Central memory CD4-positive, alpha-beta T cell (primary cell): ENCODE measurements around the gene GRM8.
A peak's percentile ranks its signal among the peaks of the same experiment; 100 is the strongest.

Experiments used
- DNase-seq: peaks from one replicate; pipeline ENCODE4 v3.0.0; 2022

The GRM8 gene

DNA sequence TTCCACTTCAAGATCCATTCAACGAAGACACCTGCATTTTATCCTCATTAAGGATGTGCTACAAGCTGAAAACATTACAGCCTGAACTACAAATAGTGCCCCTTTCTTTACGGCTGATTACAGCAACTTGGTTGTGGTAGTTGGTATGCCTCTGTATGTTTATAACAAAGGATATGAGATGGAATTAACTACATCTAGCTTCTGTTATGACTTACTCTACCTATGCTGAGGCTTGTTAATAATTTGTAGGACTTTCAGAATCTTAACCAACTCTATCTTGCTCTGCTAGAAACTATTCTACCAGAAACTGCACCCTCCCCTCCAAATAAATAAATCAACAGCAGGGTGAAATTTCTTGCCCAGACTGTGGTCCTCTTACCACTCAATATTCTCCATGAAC lies 448.1 kb downstream of the GRM8 start:
- DNase-seq, result no peak

DNA sequence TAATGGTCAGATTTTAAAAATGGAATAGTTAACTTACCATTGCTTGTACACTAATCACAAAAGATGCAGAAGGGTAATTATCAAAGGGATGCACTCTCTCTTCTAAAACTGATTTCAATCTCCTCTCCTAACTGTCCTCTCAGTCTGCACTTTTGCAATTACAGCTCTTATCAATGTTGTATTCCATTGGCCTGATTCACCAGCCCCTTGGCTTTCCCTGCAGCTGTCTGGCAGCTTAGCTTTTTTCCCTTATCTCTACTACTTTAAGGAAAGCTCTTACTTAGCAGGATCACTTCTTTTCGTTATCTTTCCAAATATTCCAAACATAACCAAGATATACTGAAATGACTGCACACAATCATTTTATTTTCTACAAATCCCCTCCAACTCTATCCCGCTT lies 448.8 kb downstream of the GRM8 start:
- no peak for DNase-seq

DNA sequence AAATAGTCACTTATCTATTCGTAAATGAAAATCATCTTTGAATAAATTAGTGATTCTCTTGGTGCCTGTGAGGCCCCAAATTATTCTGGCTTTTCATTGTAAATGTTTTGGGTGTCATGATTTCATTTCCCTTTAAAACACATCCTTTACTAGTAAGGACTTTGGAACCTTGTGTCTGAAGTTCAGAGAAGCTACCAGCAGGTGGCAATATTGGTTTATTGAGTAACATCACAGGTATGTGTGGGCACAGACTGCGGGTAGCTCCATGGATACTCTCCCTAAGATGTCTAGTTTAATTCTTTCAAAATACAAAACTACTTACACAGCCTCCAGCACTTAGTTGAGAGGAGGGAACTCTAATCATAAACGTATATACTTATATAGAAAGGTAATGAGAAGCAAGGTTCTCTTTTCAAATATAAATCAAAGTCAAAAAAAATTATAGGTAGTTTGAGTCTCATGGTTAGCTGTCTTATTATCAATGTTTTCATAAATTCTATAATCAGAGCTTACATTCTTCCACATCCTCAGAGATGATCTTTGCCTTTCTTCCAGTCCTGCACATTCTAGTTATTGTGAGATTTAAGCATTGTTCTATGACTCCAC lies 449.6 kb downstream of the GRM8 start:
- DNase-seq, result peak; percentile 4

DNA sequence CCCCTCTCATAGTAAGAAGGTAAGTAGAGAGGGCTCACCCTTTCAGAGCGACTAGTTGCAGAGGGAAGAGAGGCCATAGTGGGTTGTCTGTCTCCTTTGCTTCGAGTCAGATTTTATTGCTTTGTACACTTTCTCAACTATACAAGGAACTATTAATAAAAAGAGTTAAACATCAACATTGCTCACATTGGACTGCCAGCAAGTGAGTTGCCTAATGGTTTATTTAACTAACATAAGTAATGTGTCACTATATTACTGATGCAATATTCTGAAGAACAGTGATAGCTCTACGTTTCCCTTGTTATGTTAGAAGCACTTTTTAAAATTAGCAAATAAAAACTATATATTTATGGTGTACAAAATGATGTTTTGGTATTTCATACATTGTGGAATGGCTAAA lies 451.0 kb downstream of the GRM8 start:
- DNase-seq, result no peak

DNA sequence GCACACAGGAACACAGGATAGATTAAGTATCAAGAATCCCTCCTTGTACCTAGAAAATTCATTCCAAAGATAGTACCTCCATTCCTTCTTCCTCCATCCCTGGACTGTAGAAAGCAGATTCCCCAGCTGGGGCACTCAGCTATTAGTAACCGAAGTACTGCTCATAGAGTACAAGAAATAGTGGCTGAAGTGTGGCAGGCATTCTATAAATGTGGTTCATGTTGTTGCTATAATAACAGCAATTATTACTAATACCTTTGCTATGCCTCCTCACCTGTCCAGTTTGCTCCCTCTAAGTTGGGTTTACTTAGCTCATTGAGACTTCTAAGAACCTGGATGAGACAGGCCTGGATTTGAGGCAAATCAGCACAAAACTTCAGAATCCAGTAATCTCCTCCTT lies 453.2 kb downstream of the GRM8 start:
- DNase-seq, result no peak

DNA sequence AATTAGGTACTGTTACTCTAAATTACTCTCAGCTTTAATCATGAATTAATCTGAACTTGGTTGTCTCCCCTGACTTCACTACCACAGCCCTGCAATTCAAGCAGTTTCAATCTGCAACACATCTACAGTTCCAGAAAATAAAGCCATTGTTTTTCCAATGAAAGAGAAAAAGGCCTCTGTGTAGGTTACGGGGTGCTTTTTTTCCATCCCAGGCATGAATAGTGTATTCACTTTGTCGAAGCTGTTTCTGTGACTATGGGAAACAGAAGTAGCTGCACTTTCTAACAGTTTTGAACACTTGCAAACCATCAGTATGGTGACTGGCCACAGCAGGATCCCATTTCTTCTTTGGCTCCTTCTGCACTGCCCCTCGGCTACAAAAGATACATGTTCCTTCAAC lies 460.2 kb downstream of the GRM8 start:
- DNase-seq, result no peak

DNA sequence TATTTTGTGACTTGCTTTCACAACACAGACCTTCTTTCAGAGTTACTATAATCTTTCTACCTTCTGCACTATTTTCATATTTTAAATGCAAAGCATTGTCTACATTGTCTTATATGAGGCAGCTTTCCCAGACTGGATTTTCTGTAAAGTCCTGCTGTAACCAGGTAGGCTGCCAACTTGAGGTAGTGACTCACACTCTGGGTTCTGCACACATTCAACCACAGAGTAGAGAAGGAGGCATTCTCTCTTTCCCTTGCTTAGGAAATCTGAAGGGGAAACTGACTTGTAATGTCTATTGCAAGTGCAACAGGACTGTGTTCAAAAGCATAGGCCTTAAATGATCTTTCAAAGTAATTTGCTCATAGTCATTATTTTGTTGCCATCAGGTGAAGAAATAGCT lies 461.4 kb downstream of the GRM8 start:
- DNase-seq, result no peak

DNA sequence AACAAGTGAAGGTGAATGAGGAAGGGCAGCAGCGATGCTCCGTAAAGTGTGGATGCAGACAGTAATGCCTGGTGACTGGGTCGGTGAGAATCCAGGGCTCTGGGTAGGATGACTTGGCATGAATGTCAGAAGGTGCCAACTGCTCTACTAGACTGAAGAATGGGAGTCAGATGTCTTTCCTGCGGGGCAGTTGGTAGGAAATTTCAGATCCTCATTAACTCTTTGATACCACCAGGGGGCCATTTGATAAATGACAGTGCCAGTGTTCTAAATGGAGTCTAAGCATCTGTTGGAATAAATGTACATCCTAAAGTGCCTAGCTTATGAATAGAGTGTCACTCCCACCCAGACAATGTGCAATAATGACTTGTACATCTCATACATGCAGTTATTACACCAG lies 462.0 kb downstream of the GRM8 start:
- DNase-seq, result no peak

DNA sequence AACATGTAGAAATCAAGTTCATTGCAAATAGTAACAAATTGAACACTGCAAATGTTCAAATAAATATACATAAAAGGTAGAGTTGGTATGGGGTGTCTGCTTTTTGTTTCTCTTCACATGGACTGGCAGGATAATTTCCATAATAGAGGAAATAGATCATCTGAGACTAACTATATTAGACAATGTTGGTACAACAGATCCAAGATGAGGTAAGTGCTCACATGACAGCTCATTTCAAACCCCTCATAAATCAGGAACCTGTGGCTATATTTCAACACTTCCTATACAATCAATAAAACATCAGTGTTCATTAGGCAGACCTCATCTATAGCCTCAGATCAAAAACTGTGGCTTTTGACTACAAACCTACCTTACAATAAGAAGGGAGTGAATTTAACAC lies 469.1 kb downstream of the GRM8 start:
- DNase-seq, result no peak

DNA sequence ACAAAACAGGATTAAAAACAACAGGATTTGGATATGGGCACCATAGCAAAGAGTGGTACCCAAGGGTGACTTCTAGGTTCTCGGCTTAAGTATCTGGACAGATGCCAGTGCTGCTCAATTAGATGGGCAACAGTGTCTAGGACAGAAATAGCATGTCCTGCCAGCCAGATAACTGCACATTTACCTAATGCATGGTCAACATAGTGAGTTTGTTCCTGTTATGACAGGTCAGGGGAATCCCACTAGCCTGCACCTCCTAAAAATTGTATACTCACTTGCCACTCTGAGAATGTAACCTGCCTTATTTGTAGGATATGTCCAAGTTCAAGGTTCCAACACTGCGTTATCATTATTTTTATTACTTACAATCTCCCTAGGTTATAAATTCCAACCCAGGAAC lies 471.7 kb downstream of the GRM8 start:
- no peak for DNase-seq

DNA sequence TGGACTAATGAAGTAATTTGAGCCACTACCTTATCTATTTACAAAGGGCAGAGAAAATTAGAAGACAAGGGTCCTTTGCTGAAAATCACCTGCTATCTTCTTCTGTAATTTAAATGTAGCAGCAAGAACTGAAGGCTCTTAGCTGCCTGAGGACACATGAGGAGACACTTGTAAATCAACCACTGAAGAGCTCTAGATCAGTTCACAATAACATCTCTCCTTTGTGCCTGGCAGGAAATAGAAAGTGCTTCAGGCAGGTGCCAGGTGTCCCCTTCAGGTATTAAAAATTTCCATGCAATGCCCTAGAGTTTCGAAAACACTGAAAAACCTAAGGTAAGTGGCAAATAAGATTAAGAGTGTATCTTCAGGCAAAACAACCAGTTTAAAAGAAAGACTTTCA lies 474.6 kb downstream of the GRM8 start:
- no peak for DNase-seq

DNA sequence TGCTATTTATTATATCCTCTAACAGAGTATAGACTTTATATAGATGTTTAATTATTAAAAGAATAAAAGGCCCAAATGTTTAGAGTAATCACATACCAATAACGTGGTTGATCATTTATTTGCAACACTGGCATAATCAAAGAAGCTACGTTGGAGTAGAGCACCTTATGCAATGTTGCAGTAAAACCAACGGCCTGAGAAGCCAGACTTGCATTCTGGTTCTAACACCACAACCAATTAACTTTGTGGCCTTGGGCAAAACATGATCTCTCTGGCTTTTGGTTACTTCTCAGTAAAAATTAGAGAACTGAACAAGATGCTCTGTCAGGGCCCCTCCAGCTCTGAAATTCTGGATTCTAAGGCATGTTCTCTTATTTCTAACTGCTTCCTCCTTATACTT lies 476.2 kb downstream of the GRM8 start:
- no peak for DNase-seq

DNA sequence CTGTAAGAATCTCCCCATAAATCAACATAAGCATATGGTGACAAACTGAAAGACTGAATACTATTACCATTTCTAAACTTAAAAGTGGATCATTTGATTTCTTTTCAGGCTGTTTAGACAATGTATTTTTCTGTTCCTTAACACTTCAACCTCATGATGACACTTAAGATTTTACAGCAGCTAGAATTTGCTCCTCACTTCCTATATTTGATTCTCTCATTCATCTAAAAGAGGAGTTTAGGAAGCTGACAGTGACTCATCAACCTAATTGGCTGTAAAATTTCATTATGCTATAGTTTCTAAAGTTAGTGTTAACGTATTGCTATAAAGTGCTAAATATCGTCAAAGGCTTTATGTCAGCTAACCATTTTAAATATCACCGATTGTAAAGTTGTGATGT lies 478.7 kb downstream of the GRM8 start:
- DNase-seq, result no peak

DNA sequence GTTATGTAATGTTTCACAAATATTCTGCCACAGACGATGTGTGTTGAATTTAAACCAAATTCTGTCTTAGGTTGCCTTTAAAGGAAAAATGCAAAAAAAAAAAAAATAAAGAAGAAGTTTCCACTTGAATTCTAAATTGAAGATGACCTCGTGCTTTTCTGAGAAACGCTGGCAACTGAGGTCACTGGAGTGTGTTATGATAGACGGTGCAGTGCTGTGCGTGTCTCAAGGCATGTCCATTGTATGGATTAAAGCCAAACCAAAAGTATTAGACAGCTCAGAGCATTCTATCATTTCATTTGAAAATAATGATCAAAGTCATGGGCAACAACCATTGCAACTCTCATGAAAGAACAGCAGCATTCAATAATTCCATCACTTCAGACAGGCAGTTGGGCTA lies 483.9 kb downstream of the GRM8 start:
- DNase-seq, result no peak

DNA sequence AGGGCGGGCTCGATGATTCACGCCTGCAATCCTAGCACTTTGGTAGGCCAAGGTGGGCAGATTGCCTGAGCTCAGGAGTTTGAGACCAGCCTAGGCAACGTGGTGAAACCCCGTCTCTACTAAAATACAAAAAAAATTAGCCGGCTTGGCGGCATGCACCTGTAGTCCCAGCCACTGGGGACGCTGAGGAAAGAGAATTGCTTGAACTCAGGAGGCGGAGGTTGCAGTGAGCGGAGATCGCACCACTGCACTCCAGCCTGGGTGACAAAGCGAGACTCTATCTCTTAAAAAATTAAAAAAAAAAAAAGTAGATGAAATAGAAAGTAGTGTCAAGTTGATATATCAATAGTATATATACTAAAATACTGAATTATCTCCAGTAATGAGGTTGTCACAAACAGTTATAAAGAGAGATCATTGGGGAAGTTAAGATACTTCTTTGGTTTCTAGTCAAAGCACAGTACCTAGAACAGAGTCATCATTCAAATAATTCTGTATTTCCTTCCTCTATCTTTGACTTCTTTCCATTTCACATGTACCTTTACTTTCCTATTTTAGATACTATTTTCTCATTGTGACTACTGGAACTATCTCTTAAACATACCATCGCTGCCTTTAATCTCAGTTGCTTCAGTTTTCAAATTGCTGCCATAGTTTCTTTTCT lies 491.7 kb downstream of the GRM8 start:
- DNase-seq, result no peak

DNA sequence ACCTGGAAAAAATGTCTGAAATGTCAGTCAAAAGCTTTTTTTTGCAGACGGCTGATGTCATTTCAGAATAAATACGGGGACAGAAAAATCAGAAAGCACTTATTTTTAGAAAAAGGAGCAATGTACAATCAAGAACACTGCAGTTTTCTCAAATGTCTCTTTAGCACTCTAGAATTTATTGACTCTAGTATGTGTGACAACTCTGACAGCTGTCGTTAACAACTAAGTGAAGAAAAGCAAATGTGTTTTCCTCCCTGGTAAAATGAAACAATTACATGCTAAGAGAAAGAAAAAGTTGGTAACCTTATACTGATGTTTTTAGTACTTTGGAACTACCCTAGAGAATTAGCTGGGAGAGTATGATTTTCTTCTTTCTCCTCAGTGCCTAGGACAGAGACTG lies 497.4 kb downstream of the GRM8 start:
- no peak for DNase-seq

DNA sequence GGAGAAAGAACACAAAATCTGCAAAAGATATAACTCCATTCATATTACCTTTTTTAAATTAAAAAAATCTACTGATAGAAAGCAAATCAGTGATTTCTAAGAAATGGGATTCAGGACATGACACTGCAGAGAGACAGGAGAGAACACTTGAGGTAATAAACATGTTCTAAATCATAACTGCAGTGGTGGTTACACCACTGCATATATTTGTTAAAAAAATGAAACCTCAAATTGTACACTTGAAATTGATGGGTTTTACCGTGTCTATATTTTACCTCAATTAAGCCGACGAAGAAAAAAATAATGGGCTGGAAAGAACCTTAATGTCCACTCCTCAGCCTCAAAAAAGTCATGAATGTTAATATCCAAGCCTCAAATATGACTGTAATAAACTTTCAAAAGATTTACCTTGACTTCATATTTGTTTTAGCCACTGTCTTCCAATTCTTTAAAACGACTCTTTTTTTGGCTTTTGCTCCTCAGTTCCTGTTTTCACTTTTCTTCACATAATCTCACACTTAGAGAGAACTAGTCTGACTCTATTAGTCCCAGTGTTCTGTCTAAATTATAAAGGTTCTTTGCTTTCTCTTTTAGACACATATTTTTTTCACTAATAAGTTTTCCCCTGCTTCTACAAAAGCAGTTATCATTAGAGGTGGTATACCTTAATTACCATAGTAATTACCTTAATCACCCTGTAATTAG lies 502.4 kb downstream of the GRM8 start:
- DNase-seq, result no peak

DNA sequence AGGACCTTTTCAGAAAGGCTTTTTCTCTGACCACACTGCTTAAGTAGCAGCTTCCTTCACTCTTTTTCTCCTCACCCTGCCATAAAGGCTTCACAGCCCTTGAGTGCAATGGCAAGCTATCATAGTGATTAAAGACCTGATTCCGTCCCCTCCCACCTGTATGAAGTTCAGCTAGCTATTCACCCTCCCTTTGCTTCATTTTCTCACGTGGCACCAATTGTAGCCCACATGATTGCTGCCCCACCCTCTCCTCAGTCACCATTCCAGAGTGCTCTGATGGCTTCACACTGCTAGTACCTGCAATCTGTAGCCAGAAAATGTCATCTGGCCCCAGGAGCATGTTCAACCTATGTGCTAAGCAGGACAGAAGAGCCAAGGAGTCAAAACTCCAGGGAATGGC lies 523.8 kb downstream of the GRM8 start:
- no peak for DNase-seq

DNA sequence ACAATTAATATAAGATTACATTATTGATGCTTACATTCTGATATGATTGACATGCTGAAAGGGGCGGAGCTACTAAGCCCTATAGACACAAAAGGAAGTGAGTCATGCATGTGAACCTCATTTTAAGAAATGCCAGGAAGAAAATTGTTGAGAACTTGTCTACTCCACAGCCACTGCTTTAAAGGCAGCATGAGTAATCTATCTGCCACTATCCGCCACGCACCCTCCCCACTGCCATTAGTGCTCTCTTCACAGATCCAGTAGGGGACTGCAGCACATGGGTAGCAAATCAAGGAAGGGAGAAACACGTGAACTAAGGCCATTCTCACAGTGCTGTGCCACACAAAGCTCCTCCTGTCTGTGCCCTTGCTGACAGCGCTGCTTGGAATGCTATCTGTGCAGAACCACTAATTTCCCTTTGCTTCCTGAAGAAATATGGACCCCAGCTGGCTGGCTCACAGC lies 524.8 kb downstream of the GRM8 start:
- no peak for DNase-seq

DNA sequence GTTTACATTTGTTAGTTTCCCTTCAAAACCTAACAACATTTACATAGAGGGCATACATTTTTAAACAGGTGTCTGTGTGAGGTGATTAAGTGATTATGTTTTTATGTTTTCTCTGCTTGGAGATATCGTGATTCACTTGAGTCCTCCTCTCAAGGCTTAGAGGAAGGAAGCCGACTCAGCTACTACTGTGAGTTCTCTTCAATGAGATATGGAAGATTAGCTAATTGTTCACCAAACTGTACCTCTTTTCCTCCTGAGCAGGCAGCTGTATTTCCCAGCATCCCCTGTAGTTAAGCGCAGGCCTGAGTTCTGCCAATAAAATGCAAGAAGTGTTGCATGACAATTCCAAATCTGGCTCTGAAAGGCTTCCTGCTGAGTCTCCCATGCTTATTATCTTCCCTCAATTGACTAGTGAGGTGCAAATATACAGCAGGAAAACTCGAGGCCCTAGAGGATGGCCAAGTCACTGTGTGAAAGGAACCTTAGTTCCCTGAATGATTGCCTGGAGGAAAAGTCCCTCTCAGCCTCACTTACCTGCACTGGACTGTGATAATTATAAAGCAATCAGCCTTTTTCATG lies 528.7 kb downstream of the GRM8 start:
- no peak for DNase-seq

DNA sequence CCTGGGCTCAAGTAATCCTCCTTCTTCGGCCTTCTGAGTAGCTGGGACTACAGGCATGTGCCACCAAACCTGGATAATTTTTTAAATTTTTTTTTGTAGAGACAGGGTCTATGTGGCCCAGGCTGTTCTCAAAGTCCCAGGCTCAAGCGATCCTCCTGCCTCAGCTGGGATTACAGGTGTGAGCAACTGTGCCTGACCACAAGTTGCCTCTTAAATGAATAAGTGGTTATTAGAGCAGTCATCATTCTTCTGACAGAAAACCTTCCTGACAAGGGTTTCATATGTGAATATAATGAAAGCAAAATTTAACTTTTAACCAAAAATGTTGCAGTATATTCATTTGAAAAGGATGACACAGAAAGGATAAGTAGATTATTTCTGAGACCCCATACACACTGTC lies 532.5 kb downstream of the GRM8 start:
- no peak for DNase-seq

DNA sequence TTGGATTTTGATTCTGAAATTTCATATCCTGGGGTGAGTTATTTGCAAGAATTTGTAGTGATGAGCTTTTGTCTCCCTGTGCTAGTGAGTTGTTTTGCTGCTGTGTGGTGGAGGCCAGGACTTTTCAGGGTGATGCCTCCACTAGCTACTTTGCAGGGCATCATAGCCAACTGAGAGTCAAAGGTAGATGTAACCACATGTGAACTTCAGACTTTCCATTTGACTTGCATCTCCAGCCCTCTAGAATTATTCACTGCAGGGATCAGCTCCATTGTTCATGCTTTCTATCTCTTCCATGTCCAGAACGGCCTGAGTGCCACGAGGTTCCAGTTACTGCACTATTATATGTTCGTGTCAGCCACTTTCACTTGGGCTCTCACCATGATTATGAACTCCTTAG lies 534.3 kb downstream of the GRM8 start:
- DNase-seq, result no peak

DNA sequence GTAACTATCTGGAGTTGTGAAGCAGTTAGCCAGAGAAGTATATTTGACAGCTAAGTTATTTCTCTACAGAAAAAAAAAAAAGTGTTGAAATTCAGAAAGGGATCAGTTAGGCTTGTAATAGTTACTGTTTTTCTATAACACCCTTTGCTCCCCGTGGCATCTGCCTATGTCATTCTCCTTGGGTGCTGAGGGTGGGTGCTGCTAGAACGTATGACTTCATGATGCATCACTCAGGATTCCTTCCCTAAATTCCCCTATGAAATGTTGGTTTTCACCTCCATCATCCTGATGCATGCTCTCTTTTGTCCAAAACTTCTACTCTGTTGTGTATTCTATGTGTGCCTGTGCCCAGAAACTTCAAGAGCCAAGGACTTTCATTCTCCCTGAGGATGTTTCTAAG lies 536.4 kb downstream of the GRM8 start:
- DNase-seq, result no peak

DNA sequence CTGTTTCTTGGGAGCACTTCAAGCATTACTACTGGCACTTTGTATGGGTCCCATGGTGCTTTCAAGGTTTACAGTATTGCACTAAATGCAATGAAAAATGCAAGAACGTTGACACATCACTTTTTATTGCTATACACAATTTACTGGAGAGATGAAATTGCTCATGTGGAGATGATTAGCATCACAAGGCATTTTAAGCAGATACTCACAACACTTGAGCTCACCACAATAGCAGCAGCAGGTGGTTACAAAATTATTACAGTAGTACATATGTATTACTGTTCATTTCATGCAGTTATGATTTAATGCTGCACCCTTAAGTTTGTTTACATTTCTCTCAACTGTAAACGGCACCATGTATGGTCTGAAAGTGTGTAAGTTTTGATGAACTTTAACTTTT lies 537.7 kb downstream of the GRM8 start:
- DNase-seq, result no peak
